DMS53 treated with DMSO at 0.1 percent for 48 hours (cell line): ENCODE measurements around the gene RASGRF2.
"Not testable (repeated sequence)": the region's sequence is repeated elsewhere in the genome, so short reads cannot be mapped to it uniquely, and the experiment has no call there.

Experiments
- DNase-seq: peaks from one replicate; lab custom pipeline; 2025; ENCODE audit not compliant: unreplicated experiment; lab: John Stamatoyannopoulos, UW

RASGRF2 gene

DNA sequence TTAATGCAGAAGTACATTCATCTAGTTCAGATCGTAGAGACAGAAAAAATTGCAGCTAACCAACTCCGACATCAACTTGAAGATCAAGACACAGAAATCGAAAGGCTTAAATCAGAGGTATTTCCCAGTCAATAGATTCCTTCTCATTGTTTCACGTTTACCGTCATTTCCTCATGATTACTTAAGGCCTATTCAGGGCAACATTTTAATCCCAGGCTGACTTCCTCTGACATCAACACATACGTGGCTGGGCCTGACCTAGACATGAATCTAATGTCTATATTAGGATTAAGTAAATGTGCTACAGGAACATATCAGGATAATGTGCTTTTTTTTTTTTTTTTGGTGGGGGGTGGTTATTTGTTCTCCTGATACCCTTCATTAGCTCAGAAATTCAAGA is 107.9 kb downstream of the RASGRF2 start:
- DNase-seq: no peak

DNA sequence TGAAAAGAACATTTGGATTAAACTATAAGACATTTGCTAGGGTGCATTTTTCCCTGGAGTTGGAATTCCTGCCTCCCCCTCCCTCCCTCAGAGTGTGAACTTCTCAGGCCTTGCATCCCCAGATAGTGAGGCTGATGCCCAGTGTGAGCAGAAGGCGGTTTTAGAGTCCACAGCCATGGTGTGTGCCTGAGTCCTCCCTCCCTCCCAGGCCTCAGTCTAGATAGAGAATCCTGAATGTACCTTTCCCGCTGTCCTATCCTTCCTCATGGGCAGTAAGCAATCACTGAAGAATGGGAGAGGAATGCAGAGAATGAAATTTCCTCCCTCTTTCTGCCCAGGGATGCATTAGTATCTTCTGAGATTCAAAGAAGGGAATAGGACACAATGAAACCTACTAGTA is 108.5 kb downstream of the RASGRF2 start:
- DNase-seq: no peak

DNA sequence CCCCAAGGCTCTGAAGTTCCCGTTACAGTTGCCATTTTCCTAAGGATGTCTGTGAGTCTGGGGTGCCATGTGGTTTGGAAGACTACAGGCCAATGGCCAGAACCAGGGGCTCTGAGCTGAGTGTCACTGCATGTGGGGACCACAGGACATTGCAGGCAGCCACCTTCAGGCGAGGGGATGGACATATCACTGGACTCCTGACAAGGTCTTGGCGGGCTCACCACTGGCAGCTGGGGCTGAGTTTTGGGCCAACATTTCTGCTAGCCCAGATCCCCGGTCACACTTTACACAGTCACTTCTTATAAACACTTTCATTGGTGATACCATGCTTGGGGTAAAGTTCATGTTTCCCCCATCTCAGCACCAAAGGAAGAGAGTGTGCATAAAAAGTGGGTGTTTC is 109.8 kb downstream of the RASGRF2 start:
- DNase-seq: no peak

- no peak for DNase-seq
Observed at GRCh38 chr5:81070571-81071255, 110.5 kb downstream of the RASGRF2 start.

DNA sequence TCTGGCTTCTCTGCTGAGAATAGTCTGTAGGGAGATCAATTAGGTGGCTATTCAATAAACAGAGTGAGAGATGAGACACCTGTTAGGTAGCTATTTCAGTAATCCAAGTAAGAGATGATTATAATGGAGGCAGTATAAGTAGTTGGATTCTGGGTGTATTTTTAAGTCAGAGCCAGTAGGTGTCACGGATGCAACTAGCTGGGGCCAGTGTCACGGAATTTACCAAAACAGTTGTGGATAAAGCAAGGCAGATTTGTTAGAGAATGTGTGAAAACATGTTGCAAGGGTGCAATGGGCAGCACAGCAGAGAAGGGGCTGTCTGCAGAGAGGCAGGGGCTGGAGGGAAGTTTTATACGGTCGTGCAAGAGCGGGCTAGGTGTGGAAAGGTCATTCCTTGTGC is 114.9 kb downstream of the RASGRF2 start:
- no peak for DNase-seq

DNA sequence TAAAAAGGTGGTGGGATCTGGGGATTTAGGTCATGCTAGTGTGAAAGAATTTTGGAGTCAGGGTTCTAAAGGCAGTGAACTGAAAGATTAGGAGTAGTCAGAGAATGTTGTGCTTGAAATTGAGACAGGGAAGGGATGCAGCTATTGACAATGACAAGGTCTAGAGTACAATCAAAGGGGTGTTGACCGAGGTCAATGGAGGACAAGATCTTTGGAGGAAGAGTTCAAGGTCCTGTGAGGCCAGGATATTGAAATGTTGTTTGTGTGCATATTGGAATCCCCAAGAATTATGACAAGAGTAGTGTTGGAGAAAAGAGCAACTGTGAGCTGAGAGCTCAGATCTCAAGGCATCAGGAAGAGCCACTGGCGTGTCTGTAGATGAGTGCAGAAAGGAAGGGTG is 116.9 kb downstream of the RASGRF2 start:
- DNase-seq: no peak

DNA sequence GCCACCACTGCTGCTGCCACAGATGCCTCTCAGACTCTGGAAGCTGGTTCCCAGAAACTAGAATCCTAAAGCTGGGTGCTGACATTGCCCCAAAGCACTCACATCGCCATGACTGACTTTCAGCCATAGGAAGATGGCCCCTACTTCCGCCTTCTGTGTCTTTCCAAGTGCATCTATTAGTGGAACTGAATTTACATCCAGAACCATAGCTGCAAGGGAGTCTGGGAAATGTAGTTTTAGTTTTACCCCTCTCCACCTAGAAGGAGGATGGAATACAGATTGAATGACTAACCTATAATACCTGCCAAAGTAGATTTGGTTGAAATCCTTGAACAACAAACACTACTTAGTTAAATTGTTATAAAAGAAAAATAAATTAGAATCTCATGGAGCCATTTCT is 118.8 kb downstream of the RASGRF2 start:
- DNase-seq: no peak

DNA sequence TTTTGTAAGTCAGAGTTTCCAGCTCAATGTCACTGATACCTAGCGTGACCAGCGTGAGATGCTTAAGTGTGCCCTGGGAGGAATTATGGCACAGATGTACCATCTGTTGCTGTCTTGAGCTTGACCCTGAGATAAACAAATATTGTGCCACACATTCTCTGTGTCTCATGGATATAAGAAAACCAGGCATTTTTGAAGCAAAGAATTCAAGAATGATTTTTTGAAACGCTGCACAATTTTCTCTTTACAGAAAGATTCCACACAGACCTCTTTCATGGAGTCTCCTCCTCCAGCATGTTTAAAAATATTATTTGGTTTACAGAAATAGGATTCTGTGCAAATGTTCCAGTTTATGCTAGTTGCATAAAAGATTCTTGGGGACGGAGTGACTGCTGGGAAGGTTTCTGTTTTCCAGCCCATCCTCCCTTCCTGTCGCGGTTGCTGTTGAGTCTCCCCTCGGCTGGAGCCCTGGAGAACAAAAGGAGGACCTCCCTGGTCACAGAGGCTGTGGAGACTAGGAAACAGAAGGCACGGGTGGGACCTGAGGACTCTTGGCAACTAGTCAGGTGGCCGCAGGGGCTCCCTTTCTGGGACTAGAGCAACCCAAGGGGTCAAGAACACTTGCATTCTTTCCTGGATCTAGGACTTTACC is 120.8 kb downstream of the RASGRF2 start:
- no peak for DNase-seq

DNA sequence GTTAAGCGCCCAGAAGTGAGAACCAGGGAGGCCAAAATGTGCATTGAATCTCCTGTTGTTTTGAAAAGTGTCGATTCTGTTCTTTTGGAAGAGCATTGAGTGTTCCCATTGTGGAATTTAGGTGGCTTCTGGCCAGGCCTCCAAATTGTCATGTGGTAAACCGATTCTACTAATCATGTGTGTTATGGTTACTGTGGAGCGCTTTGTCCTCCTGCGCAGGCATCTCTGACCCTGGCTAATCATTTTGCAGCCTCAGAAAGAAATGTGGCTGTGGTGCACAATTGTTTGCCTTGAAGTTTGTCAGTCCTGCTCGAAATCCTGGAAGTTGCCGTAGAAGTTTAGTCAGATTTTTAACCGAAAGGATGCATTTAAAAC is 121.3 kb downstream of the RASGRF2 start:
- no peak for DNase-seq

DNA sequence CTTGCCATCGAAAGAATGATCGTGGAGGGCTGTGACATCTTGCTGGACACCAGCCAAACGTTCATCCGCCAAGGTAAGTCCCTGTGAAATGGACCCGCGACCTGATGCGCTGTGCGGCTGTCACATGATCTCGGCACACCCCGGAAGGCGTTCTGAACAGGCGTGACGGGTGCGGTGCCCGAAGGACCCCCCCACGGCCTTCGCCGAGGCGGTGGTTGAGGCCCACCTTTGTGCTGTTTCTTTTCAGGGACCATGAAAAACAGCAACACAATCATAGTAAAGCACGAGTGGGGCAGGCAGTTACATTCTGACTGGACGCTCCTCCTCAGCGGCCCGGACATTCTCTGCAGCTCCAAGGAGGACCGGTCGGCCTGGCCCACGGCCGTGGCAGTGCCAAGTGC is 126.7 kb downstream of the RASGRF2 start:
- DNase-seq: no peak

DNA sequence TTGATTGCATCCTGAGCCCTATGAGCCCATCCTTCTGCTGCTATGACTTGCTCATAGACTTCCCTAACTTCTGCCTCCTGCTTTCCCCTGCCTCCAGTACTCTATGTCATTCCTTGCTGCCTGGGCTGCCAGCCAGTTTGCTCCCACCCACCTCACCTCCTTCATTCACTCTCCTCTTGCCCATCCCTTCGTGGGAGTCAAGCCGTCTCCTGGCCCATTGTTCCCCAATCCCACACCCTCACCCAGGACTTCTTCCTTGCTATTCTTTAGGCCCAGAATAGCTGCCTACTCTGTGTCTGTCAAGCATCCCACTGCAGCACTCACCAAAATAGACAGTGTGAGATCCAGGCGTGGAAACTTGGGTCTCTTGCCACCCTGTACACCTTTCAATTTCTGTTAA is 131.0 kb downstream of the RASGRF2 start:
- no peak for DNase-seq

- DNase-seq: no peak
Observed at GRCh38 chr5:81093536-81094196, 133.5 kb downstream of the RASGRF2 start.

GRCh38 chr5:81095835-81096234 is 135.7 kb downstream of the RASGRF2 start:
- DNase-seq: no peak

DNA sequence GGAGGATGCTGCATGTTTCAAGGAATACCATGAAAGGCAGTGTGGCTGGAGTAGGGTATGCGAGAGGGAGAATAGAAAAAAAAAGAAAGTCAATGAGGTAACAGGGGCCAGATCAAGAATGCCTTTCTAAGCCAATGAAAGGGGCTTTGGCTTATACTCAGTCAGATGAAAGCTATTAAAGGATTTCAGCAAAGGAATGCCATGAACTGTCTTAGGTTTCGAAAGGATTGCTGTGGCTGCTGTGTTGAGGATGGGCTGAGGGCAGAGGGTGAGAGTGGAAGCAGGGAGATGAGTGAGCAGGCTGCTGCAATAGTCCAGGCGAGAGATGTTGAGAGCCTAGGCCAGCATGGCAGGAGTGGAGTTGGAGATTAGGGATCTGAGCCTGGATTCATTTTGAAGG is 137.6 kb downstream of the RASGRF2 start:
- no peak for DNase-seq

DNA sequence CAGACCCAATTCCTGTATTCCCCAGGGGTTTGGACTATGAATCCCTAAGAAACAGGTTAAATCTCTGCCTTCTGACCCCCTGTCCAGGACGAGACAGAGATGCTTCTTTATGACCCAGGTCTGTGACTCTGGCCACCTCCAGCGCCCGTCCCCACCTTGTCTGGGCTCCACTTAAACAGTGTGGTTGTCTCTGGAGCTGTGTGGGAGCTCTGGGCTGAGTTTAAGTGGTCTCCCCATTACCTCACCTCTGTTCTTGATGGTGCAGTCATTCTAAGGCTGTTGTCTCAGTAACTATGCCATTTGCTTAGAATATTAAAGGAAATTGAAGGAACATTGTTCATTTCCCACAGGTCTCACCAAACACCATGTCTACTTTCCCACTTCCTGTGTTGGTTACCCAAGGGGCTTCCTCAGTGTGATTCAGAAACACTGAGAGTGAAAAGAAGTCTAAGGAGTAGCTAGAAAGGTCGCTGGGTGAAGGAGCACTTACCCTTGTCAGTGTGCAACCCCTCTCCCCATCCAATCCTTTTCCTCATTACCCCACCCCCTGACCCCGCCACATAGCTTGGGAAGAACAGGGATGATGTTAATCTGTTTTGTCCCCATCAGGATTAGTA is 145.2 kb downstream of the RASGRF2 start:
- DNase-seq: no peak

GRCh38 chr5:81115261-81115660 is 155.1 kb downstream of the RASGRF2 start:
- no peak for DNase-seq

GRCh38 chr5:81117566-81117965 is 157.4 kb downstream of the RASGRF2 start:
- no peak for DNase-seq

DNA sequence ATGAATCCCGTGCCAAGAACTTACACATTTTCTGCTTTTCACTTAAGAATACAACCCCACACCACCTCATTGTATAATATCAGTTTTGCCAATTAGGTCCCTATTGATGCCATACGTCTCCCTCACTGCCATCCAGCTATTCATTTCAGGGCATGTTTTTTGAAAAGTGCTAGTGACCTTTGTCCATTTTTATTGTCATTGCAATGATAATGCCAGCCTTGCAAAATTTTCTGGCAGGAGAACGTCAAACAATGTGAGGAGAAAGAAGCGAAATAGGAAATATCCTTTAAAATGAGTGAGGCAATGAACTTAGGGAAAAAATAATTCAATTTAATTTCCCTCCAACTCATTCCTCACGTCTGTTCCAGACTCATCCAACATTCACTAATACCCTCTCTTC is 161.1 kb downstream of the RASGRF2 start:
- DNase-seq: no peak

- DNase-seq: no peak
Observed at GRCh38 chr5:81121836-81122630, 161.9 kb downstream of the RASGRF2 start.

GRCh38 chr5:81124689-81125088 is 164.5 kb downstream of the RASGRF2 start:
- DNase-seq: not testable (repeated sequence)

DNA sequence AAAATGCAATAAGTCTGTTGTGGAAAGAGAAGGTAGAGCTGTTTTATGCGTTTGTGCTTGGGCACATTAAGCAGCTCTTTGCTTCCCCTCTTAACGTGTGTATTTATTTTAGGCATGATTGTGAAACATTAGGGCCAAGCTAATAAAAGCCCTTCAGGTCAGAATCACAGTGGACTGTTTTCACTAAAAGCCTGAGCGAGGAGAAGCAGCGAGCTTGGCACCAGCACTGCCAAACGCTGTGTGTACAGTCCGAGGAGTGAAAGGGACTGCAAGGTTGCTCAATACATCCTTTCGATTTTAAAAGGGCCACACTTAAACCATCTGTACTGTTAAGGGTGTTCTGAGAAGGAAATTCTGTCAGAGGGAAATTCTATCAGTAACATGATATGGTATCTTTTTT is 165.8 kb downstream of the RASGRF2 start:
- DNase-seq: no peak
